Upper lobe of left lung (tissue), 6 donors: ENCODE data around the gene ZP2. TPM values are rescaled to one million over a fixed set of nuclear protein-coding genes. Genes with fewer than 3 reads are reported as not detected.

Source experiments
- ATAC-seq, 2 donors: fragments of 200-7000 bp; cut with Tn5 transposase; one replicate each; pipeline ENCODE4 v1.9.1; 2022; ENCODE audit warnings: mild to moderate bottlenecking in 2 of 2, moderate library complexity in 2 of 2; ENCODE audit not compliant: low FRiP score in 2 of 2
- DNase-seq, 2 donors: peaks; one replicate each; pipeline ENCODE4 v3.0.0-alpha.2; 2019 to 2020
- H3K27ac ChIP-seq, 4 donors: fragments of 200-600 bp; sonication (generic); one replicate each; pipeline ENCODE4 v1.5.1; 2016 to 2019
- H3K27me3 ChIP-seq, 4 donors: fragments of 200-600 bp; sonication (generic); one replicate each; pipeline ENCODE4 v1.5.1; 2017 to 2019
- H3K36me3 ChIP-seq, 4 donors: fragments of 200-600 bp; sonication (generic); one replicate each; pipeline ENCODE4 v1.5.1; 2016 to 2019
- H3K4me1 ChIP-seq, 4 donors: fragments of 200-600 bp; sonication (generic); one replicate each; pipeline ENCODE4 v1.5.1; 2018 to 2019
- H3K4me3 ChIP-seq, 4 donors: fragments of 200-600 bp; sonication (generic); one replicate each; pipeline ENCODE4 v1.5.1; 2017 to 2019; ENCODE audit warnings: mild to moderate bottlenecking in 2 of 4, moderate library complexity in 1 of 4
- H3K9me3 ChIP-seq, 4 donors: fragments of 200-600 bp; sonication (generic); one replicate each; pipeline ENCODE4 v1.5.1; 2018 to 2019
- CTCF ChIP-seq, 6 experiments: fragments of 450-650 bp in 4 of 6; fragments of 200-600 bp in 2 of 6; sonication (generic) in 2 of 6; IDR thresholded peaks; one replicate each; pipeline ENCODE4 v1.5.1; 2016 to 2019; ENCODE audit warnings: antibody characterized with exemption in 6 of 6
- EP300 ChIP-seq, 4 donors: sonication (generic); formaldehyde crosslinking; IDR thresholded peaks; one replicate each; pipeline ENCODE4 v1.5.1; 2017; ENCODE audit warnings: antibody characterized with exemption in 4 of 4, control low read depth in 2 of 4
- POLR2A ChIP-seq, 4 donors: fragments of 450-650 bp; IDR thresholded peaks; one replicate each; pipeline ENCODE4 v1.5.1; 2016 to 2017; ENCODE audit warnings: antibody characterized with exemption in 4 of 4, mild to moderate bottlenecking in 2 of 4
- POLR2AphosphoS5 ChIP-seq, 2 donors: sonication (generic); formaldehyde crosslinking; IDR thresholded peaks; one replicate each; pipeline ENCODE4 v1.5.1; 2017; ENCODE audit warnings: antibody characterized with exemption in 2 of 2
- WGBS, 2 donors: methylation state at CpG; one replicate each; pipeline ENCODE4 v1.1.5; 2017 to 2018; 5-methylcytosine and 5-hydroxymethylcytosine counted together
- total RNA-seq, 6 donors: library from RNA; depleted of rRNA in 4 of 6; stranded (reverse); fragments of >200 nt in 4 of 6; gene quantifications; one replicate each; pipeline versions ENCODE4 v1.1.0 to v1.2.1, GENCODE V29; 2016 to 2021
- donor health status: DM: no; HTN: no; CAD: no; lungs with moderate emphysema.
- donor health status: DM: no; HTN: yes; CAD: no; lungs with severe emphysema.

Gene ZP2
- total RNA-seq, 6 donors from 2014 or later = not detected

DNA sequence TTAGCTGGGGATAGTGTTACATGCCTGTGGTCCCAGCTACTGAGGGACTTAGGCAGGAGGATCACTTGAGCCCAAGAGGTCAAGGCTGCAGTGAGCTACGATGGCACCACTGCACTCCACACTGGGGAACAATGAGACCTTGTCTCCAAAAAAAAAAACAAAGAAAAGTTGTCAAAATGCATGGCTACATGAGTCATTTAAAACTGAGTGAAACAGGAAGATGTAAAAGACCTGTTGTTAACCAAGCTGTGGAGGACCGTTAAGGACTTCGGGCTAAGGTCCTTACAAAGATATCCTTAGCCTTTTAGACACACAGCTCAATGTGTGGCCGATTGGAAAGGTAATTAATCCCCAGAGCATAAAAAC lies 25.1 kb downstream of the ZP2 start:
- Histone ChIP-seq H3K27me3 (no peaks in the 10 kb centered on the region), H3K4me1 (peaks cover 0 to 8% (median 0%) of the 10 kb centered on the region in 4 donors), H3K4me3 (no peak overlapping the region), H3K36me3 (peaks cover 0 to 10% (median 6%) of the 10 kb centered on the region in 4 donors), H3K27ac (no peak overlapping the region), H3K9me3 (no peaks in the 10 kb centered on the region)
- DNase-seq (no peak), ATAC-seq (no peak)
- TF ChIP-seq POLR2A (IDR thresholded peaks at IDR 0.05) (no peak), CTCF (IDR thresholded peaks at IDR 0.05) (no peak), EP300 (IDR thresholded peaks at IDR 0.05) (no peak), POLR2AphosphoS5 (IDR thresholded peaks at IDR 0.05) (no peak)
- 57 to 62% methylated on average over 4 of the region's 4 CpGs for WGBS, 2 donors

- Histone ChIP-seq H3K4me1 (peaks cover 0 to 8% (median 0%) of the 10 kb centered on the region in 4 donors), H3K36me3 (peaks cover 2 to 16% (median 9%) of the 10 kb centered on the region in 4 donors), H3K4me3 (no peak overlapping the region), H3K27ac (no peak overlapping the region), H3K9me3 (no peaks in the 10 kb centered on the region), H3K27me3 (no peaks in the 10 kb centered on the region)
- TF ChIP-seq CTCF (IDR thresholded peaks at IDR 0.05) = no peak
- TF ChIP-seq EP300 (IDR thresholded peaks at IDR 0.05) = no peak
- no peak for TF ChIP-seq POLR2AphosphoS5 (IDR thresholded peaks at IDR 0.05)
- no peak for TF ChIP-seq POLR2A (IDR thresholded peaks at IDR 0.05)
- DNase-seq (no peak), ATAC-seq (no peak)
- WGBS, 2 donors = 90 to 91% methylated on average over 12 of the region's 12 CpGs
These were observed 25.6 kb downstream of the ZP2 start for GRCh38 chr16:21185659-21186325.

DNA sequence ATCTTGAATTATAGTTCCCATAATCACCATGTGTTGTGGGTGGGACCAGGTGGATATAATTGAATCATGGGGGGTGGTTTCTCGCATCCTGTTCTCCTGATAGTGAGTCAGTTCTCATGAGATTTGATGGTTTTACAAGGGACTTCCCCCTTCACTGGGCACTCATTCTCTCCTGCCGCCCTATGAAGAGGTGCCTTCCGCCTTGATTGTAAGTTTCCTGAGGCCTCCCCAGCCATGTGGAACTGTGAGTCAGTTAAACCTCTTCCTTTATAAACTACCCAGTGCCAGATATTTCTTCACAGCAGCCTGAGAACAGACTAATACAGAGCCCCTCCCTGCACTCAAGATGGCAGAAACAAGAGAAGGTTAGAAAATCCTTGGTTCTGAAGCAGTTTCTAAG lies 26.5 kb downstream of the ZP2 start:
- H3K4me1 ChIP-seq = peaks cover 0 to 8% (median 0%) of the 10 kb centered on the region in 4 donors
- no peak for TF ChIP-seq POLR2AphosphoS5 (IDR thresholded peaks at IDR 0.05)
- no peak for TF ChIP-seq EP300 (IDR thresholded peaks at IDR 0.05)

DNA sequence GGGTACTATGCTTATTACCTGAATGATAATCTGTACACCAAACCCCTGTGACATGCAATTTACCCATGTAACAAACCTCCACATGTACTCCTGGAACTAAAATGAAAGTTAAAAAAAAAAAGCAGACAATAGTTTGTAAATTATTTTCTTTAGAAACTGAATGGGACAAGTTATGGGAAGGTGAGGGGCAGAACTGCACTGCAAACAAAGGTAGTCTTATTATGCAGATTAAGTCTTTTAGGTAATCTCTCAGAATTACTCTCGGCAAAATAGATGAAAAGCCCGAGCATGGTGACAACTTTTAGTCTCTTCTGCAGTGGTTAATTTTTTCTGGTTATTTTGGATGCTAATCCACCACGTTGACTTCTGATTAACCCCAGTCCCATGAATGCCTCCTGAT lies 27.4 kb downstream of the ZP2 start:
- H3K9me3 ChIP-seq = no peaks in the 10 kb centered on the region
- peaks cover 4 to 29% (median 9%) of the 10 kb centered on the region in 4 donors for H3K36me3 ChIP-seq
- no peaks in the 10 kb centered on the region for H3K27me3 ChIP-seq
- no peak overlapping the region for H3K27ac ChIP-seq
- H3K4me1 ChIP-seq = peaks cover 0 to 8% (median 2%) of the 10 kb centered on the region in 4 donors
- ATAC-seq (no peak), DNase-seq (no peak)
- TF ChIP-seq EP300 (IDR thresholded peaks at IDR 0.05) (no peak), POLR2AphosphoS5 (IDR thresholded peaks at IDR 0.05) (no peak), CTCF (IDR thresholded peaks at IDR 0.05) (no peak), POLR2A (IDR thresholded peaks at IDR 0.05) (no peak)
- 88 to 91% methylated on average over 3 of the region's 3 CpGs for WGBS, 2 donors
- no peak overlapping the region for H3K4me3 ChIP-seq

More for the DNA sequence above, 26.5 kb downstream of the ZP2 start:
- Histone ChIP-seq H3K27ac (no peak overlapping the region), H3K36me3 (peaks cover 4 to 21% (median 9%) of the 10 kb centered on the region in 4 donors), H3K27me3 (no peaks in the 10 kb centered on the region), H3K4me3 (no peak overlapping the region), H3K9me3 (no peaks in the 10 kb centered on the region)
- DNase-seq (no peak), ATAC-seq (no peak)
- 84% methylated on average over 3 of the region's 3 CpGs for WGBS, 2 donors

GRCh38 chr16:21179983-21180365 lies 31.4 kb downstream of the ZP2 start:
- H3K27ac ChIP-seq = no peak overlapping the region
- WGBS, 2 donors = 82% methylated on average over 3 of the region's 3 CpGs
- peaks cover 0 to 5% (median 0%) of the 10 kb centered on the region in 4 donors for H3K4me1 ChIP-seq
- DNase-seq = no peak
- no peaks in the 10 kb centered on the region for H3K27me3 ChIP-seq
- H3K9me3 ChIP-seq = no peaks in the 10 kb centered on the region
- H3K4me3 ChIP-seq = no peak overlapping the region
- peaks cover 8 to 57% (median 9%) of the 10 kb centered on the region in 4 donors for H3K36me3 ChIP-seq
- no peak for TF ChIP-seq POLR2AphosphoS5 (IDR thresholded peaks at IDR 0.05)
- TF ChIP-seq EP300 (IDR thresholded peaks at IDR 0.05) = no peak
- no peak for TF ChIP-seq POLR2A (IDR thresholded peaks at IDR 0.05)
- TF ChIP-seq CTCF (IDR thresholded peaks at IDR 0.05) = no peak
- no peak for ATAC-seq
